Measurements from ENCODE around the gene CDK7.

GRCh38 chr5:69242215-69242927 lies 7.7 kb downstream of the CDK7 start:
- TF ChIP-seq YY1 (IDR thresholded peaks at IDR 0.05; ENCODE audit: insufficient read depth, insufficient read length) (no peak), ZNF274 (IDR thresholded peaks at IDR 0.05; ENCODE audit: low read depth, low read length) (no peak), SUZ12 (IDR thresholded peaks at IDR 0.05; ENCODE audit: extremely low read depth, insufficient read depth, insufficient read length) (no peak)
